ENCODE data around the gene SAFB.

DNA sequence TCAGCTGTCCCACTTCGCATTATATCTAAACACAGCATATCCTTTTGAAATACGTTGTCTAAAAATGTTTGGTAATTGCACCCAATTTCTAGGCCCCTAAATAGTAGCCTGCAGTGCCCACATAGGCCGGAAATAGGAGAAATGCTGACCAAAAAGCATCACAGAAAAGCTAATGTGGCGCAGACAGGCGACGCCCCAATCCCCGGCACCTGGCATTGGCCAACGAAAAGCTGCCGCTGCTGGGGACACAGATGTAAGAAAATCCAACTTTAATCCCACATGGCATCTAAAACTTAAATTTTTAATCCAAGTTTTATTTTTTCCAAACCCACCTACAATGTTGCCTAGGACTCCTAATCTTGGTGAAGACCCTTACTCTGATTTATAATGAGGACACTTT, 4.3 kb upstream of the SAFB start:
- TF ChIP-seq, protein P1, sequence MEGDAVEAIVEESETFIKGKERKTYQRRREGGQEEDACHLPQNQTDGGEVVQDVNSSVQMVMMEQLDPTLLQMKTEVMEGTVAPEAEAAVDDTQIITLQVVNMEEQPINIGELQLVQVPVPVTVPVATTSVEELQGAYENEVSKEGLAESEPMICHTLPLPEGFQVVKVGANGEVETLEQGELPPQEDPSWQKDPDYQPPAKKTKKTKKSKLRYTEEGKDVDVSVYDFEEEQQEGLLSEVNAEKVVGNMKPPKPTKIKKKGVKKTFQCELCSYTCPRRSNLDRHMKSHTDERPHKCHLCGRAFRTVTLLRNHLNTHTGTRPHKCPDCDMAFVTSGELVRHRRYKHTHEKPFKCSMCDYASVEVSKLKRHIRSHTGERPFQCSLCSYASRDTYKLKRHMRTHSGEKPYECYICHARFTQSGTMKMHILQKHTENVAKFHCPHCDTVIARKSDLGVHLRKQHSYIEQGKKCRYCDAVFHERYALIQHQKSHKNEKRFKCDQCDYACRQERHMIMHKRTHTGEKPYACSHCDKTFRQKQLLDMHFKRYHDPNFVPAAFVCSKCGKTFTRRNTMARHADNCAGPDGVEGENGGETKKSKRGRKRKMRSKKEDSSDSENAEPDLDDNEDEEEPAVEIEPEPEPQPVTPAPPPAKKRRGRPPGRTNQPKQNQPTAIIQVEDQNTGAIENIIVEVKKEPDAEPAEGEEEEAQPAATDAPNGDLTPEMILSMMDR (IDR thresholded peaks at IDR 0.05): no peak
- no peak for TF ChIP-seq POLR2A (IDR thresholded peaks at IDR 0.05)

All from testis (tissue), 2 donors.